H9 (cell line): ENCODE results near the gene ATF6. TPM values are rescaled to one million over a fixed set of nuclear protein-coding genes. Genes with fewer than 3 reads are reported as not detected.

Experiments
- DNase-seq: peaks from one replicate; pipeline ENCODE4 v3.0.0-alpha.2; 2017
- H2AFZ ChIP-seq: one replicate; pipeline ENCODE4 v1.6.1; 2013; ENCODE audit warnings: mild to moderate bottlenecking, low read length, control low read depth, moderate library complexity
- H2AK5ac ChIP-seq: 2 replicates; pipeline ENCODE4 v1.6.1; 2013; ENCODE audit warnings: low read length, control low read depth, mixed read lengths; ENCODE audit not compliant: insufficient read length
- H2BK120ac ChIP-seq: one replicate; pipeline ENCODE4 v1.6.1; 2013; ENCODE audit warnings: low read depth, mild to moderate bottlenecking, low read length, control low read depth, inconsistent platforms; ENCODE audit not compliant: poor library complexity, severe bottlenecking
- H2BK12ac ChIP-seq: 2 replicates; pipeline ENCODE4 v1.6.1; 2013; ENCODE audit warnings: low read length, control low read depth, mixed read lengths, low read depth; ENCODE audit not compliant: insufficient read length
- H2BK15ac ChIP-seq: 2 replicates; pipeline ENCODE4 v1.6.1; 2013; ENCODE audit warnings: low read depth, low read length, control low read depth
- H2BK20ac ChIP-seq: one replicate; pipeline ENCODE4 v1.6.1; 2013; ENCODE audit warnings: low read depth, mild to moderate bottlenecking, low read length, control low read depth, inconsistent platforms; ENCODE audit not compliant: poor library complexity, severe bottlenecking
- H2BK5ac ChIP-seq: 2 replicates; pipeline ENCODE4 v1.6.1; 2013; ENCODE audit warnings: low read length, control low read depth, mixed read lengths; ENCODE audit not compliant: insufficient read length
- H3K14ac ChIP-seq: 2 replicates; pipeline ENCODE4 v1.6.1; 2013; ENCODE audit warnings: low read length, control low read depth; ENCODE audit not compliant: insufficient read depth
- H3K18ac ChIP-seq: 2 replicates; pipeline ENCODE4 v1.6.1; 2013; ENCODE audit warnings: low read depth, mild to moderate bottlenecking, mixed read lengths, low read length, control low read depth; ENCODE audit not compliant: insufficient read length
- H3K23ac ChIP-seq: 2 replicates; pipeline ENCODE4 v1.6.1; 2013; ENCODE audit warnings: low read length, control low read depth, mixed read lengths, low read depth; ENCODE audit not compliant: insufficient read length
- H3K23me2 ChIP-seq: 2 replicates; pipeline ENCODE4 v1.6.1; 2013; ENCODE audit warnings: low read depth, mild to moderate bottlenecking, mixed read lengths, low read length, control low read depth; ENCODE audit not compliant: insufficient read length, poor library complexity, severe bottlenecking
- H3K27ac ChIP-seq: 2 replicates; pipeline ENCODE4 v1.5.1; 2013; ENCODE audit warnings: low read length, control low read depth, mixed read lengths, low read depth; ENCODE audit not compliant: insufficient read length
- H3K27me3 ChIP-seq: 2 replicates; pipeline ENCODE4 v1.6.1; 2013; ENCODE audit warnings: low read length, control low read depth, inconsistent platforms; ENCODE audit not compliant: insufficient read depth
- H3K4ac ChIP-seq: 2 replicates; pipeline ENCODE4 v1.6.1; 2013; ENCODE audit warnings: low read depth, mild to moderate bottlenecking, control low read depth, inconsistent platforms, low read length, moderate library complexity
- H3K4me1 ChIP-seq: 2 replicates; pipeline ENCODE4 v1.6.1; 2013; ENCODE audit warnings: low read length, control low read depth, inconsistent platforms; ENCODE audit not compliant: insufficient read depth
- H3K4me2 ChIP-seq: 2 replicates; pipeline ENCODE4 v1.6.1; 2013; ENCODE audit warnings: low read length, control low read depth, mixed read lengths; ENCODE audit not compliant: insufficient read length, insufficient read depth
- H3K56ac ChIP-seq: 2 replicates; pipeline ENCODE4 v1.6.1; 2013; ENCODE audit warnings: low read depth, mild to moderate bottlenecking, mixed read lengths, low read length, control low read depth; ENCODE audit not compliant: insufficient read length
- H3K79me1 ChIP-seq: 2 replicates; pipeline ENCODE4 v1.6.1; 2013; ENCODE audit warnings: low read depth, mild to moderate bottlenecking, moderate library complexity, low read length, control low read depth, inconsistent platforms; ENCODE audit not compliant: insufficient read depth, poor library complexity, severe bottlenecking
- H3K79me2 ChIP-seq: 2 replicates; pipeline ENCODE4 v1.6.1; 2013; ENCODE audit warnings: low read length, control low read depth, inconsistent platforms; ENCODE audit not compliant: insufficient read depth
- H3K9ac ChIP-seq: 2 replicates; pipeline ENCODE4 v1.6.1; 2013; ENCODE audit warnings: low read length, control low read depth, mixed read lengths; ENCODE audit not compliant: insufficient read length; ENCODE audit errors: extremely low read depth
- H3K9me3 ChIP-seq: one replicate; pipeline ENCODE4 v1.6.1; 2013; ENCODE audit warnings: low read depth, low read length, inconsistent platforms; ENCODE audit not compliant: control insufficient read depth
- H3T11ph ChIP-seq: one replicate; pipeline ENCODE4 v1.6.1; 2013; ENCODE audit warnings: mild to moderate bottlenecking, low read length, control low read depth, inconsistent platforms
- H4K20me1 ChIP-seq: one replicate; pipeline ENCODE4 v1.6.1; 2013; ENCODE audit not compliant: control insufficient read depth, insufficient read length, insufficient read depth
- H4K5ac ChIP-seq: 2 replicates; pipeline ENCODE4 v1.6.1; 2013; ENCODE audit warnings: low read depth, mild to moderate bottlenecking, mixed read lengths, low read length, control low read depth; ENCODE audit not compliant: insufficient read length
- H4K8ac ChIP-seq: replicated peaks from 2 replicates; pipeline ENCODE4 v1.6.1; 2013; ENCODE audit warnings: low read length, control low read depth, mixed read lengths, low read depth; ENCODE audit not compliant: insufficient read length
- H4K91ac ChIP-seq: 2 replicates; pipeline ENCODE4 v1.6.1; 2013; ENCODE audit warnings: low read depth, mild to moderate bottlenecking, moderate library complexity, mixed read lengths, low read length, control low read depth; ENCODE audit not compliant: insufficient read length
- H3K27ac Mint-ChIP-seq, 3 experiments: 2 replicates in 2 of 3; 3 replicates in 1 of 3; pipeline ENCODE4 v1.8.0; 2020 to 2021; ENCODE audit warnings: mixed read lengths in 3 of 3, mild to moderate bottlenecking in 1 of 3, moderate library complexity in 1 of 3
- H3K27me3 Mint-ChIP-seq: 2 replicates; pipeline ENCODE4 v1.8.0; 2021; ENCODE audit warnings: low read depth, mild to moderate bottlenecking, moderate library complexity, mixed read lengths
- H3K36me3 Mint-ChIP-seq, 3 experiments: 2 replicates in 2 of 3; 3 replicates in 1 of 3; pipeline ENCODE4 v1.8.0; 2020 to 2021; ENCODE audit warnings: low read depth in 3 of 3, mixed read lengths in 3 of 3; ENCODE audit not compliant: insufficient read depth in 1 of 3
- H3K4me1 Mint-ChIP-seq, 2 experiments: 2 replicates each; pipeline ENCODE4 v1.8.0; 2020; ENCODE audit warnings: mixed read lengths in 2 of 2
- H3K4me3 Mint-ChIP-seq, 2 experiments: 2 replicates in 1 of 2; 3 replicates in 1 of 2; pipeline ENCODE4 v1.8.0; 2020 to 2021; ENCODE audit warnings: mild to moderate bottlenecking in 2 of 2, mixed read lengths in 2 of 2, moderate library complexity in 1 of 2
- H3K9me3 Mint-ChIP-seq, 2 experiments: 2 replicates in 1 of 2; 3 replicates in 1 of 2; pipeline ENCODE4 v1.8.0; 2020; ENCODE audit warnings: mild to moderate bottlenecking in 2 of 2, mixed read lengths in 2 of 2, moderate library complexity in 1 of 2
- WGBS: extraction: QIAGEN DNeasy Blood & Tissue Kit; methylation state at CpG from one replicate; pipeline ENCODE4 v1.1.7; 2013; ENCODE audit warnings: missing lambda C conversion rate, low lambda C conversion rate, mixed read lengths; ENCODE audit not compliant: insufficient read length; ENCODE audit errors: extremely low coverage; 5-methylcytosine and 5-hydroxymethylcytosine counted together
- total RNA-seq: library from RNA; stranded (reverse); gene quantifications from 2 replicates; pipeline ENCODE4 v1.2.1, GENCODE V29; 2021
- TF ChIP-seq, protein P1 (sequence below): fragments of 200-600 bp; sonication (generic); conservative IDR thresholded peaks from 3 replicates; pipeline ENCODE4 v1.8.0; 2021; ENCODE audit warnings: antibody characterized with exemption, mild to moderate bottlenecking

Gene ATF6
- total RNA-seq, 1 experiment from 2014 or later, result 11.2 TPM

DNA sequence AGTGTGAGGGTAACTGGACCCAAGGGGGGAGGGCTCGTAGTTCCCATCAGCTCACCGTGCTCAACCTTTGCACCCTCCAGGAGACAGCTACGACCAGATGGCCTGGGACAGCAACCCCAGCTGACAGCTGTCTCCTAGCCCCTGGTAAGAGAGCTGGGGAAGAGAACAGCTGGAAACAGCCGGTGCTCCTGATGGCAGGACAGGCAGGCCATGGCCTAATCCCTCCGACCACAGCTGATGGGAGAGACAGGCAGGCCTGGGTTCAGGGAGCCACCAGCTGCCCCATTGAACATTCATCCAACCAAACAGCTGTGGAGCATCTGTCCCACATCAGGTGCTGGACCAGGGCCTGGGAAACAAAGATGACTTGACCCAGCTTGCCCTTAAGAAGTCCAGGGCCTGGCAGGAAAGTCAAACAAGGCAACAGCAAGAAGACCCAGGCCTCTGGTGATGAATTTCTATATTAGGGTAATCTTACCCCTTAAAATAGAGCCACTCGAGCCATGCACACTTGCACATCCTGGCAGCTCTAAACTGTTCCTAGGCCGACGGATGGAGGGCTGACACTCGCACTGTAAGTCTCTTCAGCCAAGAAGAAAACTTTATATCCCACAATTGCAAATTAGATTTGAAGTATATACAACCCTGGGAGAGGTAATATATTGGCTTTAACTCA lies 245.4 kb downstream of the ATF6 start:
- no peak overlapping the region for H2BK20ac ChIP-seq

More for the DNA sequence above, 245.4 kb downstream of the ATF6 start:
- no peak overlapping the region for H2AK5ac ChIP-seq
- no peaks in the 10 kb centered on the region for H3K9me3 ChIP-seq
- H3K27me3 ChIP-seq, result no peaks in the 10 kb centered on the region
- H2BK5ac ChIP-seq, result no peak overlapping the region
- no peak overlapping the region for H3K27ac ChIP-seq
- no peak overlapping the region for H3K4ac ChIP-seq
- no peaks in the 10 kb centered on the region for H3K79me1 ChIP-seq
- Mint-ChIP-seq H3K4me3 (no peak overlapping the region), H3K9me3 (peaks cover 2 to 8% of the 10 kb centered on the region in 2 experiments; a peak in 1 of 5 replicates), H3K36me3 (peaks cover 0 to 7% (median 1%) of the 10 kb centered on the region in 3 experiments; a peak in 4 of 7 replicates), H3K27ac (peak overlapping the region in 1 of 3 experiments; percentile 78; a peak in 1 of 7 replicates), H3K27me3 (no peaks in the 10 kb centered on the region), H3K4me1 (peaks cover 18 to 22% of the 10 kb centered on the region in 2 experiments)
- no peaks in the 10 kb centered on the region for H3K79me2 ChIP-seq
- no CpG with 5 or more reads among the region's 9 CpGs for WGBS
- no peak overlapping the region for H4K91ac ChIP-seq
- H4K20me1 ChIP-seq, result no peaks in the 10 kb centered on the region
- no peak overlapping the region for H3K4me2 ChIP-seq
- no peak overlapping the region for H3K56ac ChIP-seq
- no peak overlapping the region for H3T11ph ChIP-seq
- peaks cover 3% of the 10 kb centered on the region for H3K4me1 ChIP-seq
- no peak overlapping the region for H2BK120ac ChIP-seq
- H3K14ac ChIP-seq, result no peak overlapping the region
- DNase-seq, result no peak
- no peak overlapping the region for H3K18ac ChIP-seq
- TF ChIP-seq, protein P1, sequence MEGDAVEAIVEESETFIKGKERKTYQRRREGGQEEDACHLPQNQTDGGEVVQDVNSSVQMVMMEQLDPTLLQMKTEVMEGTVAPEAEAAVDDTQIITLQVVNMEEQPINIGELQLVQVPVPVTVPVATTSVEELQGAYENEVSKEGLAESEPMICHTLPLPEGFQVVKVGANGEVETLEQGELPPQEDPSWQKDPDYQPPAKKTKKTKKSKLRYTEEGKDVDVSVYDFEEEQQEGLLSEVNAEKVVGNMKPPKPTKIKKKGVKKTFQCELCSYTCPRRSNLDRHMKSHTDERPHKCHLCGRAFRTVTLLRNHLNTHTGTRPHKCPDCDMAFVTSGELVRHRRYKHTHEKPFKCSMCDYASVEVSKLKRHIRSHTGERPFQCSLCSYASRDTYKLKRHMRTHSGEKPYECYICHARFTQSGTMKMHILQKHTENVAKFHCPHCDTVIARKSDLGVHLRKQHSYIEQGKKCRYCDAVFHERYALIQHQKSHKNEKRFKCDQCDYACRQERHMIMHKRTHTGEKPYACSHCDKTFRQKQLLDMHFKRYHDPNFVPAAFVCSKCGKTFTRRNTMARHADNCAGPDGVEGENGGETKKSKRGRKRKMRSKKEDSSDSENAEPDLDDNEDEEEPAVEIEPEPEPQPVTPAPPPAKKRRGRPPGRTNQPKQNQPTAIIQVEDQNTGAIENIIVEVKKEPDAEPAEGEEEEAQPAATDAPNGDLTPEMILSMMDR, result no peak
- no peaks in the 10 kb centered on the region for H3K23me2 ChIP-seq
- no peak overlapping the region for H2BK15ac ChIP-seq
- no peak overlapping the region for H4K5ac ChIP-seq
- H3K23ac ChIP-seq, result no peak overlapping the region
- no peak overlapping the region for H2AFZ ChIP-seq
- no peak overlapping the region for H3K9ac ChIP-seq
- no peak overlapping the region for H4K8ac ChIP-seq
- no peak overlapping the region for H2BK12ac ChIP-seq
